ENCODE data around the gene WRNIP1. TPM values are rescaled to one million over a fixed set of nuclear protein-coding genes. Genes with fewer than 3 reads are reported as not detected.

Gene WRNIP1
- total RNA-seq, 1 donor from 2014 or later = 50.1 TPM

- intact Hi-C loops (cut with DNase I) = no loop called here
- Histone ChIP-seq H3K4me3 (no peak within 1 kb of the TSS), H3K27ac (no peak within 1 kb of the TSS), H3K4me1 (peaks cover 10% of the 10 kb centered on the region), H3K27me3 (no peaks in the 10 kb centered on the region), H3K36me3 (no peaks in the 10 kb centered on the region), H3K9me3 (no peaks in the 10 kb centered on the region)
- TF ChIP-seq CTCF (IDR thresholded peaks at IDR 0.05) (no peak), POLR2AphosphoS5 (IDR thresholded peaks at IDR 0.05; ENCODE audit: insufficient read depth in 1 of 2, low read depth in 1 of 2) (no peak), POLR2A (IDR thresholded peaks at IDR 0.05) (no peak)
- DNase-seq (ENCODE audit: extremely low spot score in 2 of 2) = no peak
These were observed 14.4 kb upstream of the WRNIP1 start, which contains the start of gene MYLK4 for GRCh38 chr6:2750832-2751231. MYLK4 (minus strand) TSS chr6:2750922; CDS start chr6:2749294, 1,628 bp downstream.

GRCh38 chr6:2751871-2752270 lies 13.3 kb upstream of the WRNIP1 start:
- intact Hi-C loops (cut with DNase I) = no loop called here

GRCh38 chr6:2752477-2753109 lies 12.6 kb upstream of the WRNIP1 start:
- intact Hi-C loops (cut with DNase I) = no loop called here
- no peaks in the 10 kb centered on the region for H3K9me3 ChIP-seq
- H3K4me1 ChIP-seq = peaks cover 10% of the 10 kb centered on the region
- no peaks in the 10 kb centered on the region for H3K36me3 ChIP-seq
- DNase-seq (ENCODE audit: extremely low spot score in 2 of 2) = no peak
- H3K4me3 ChIP-seq = no peak overlapping the region
- TF ChIP-seq CTCF (IDR thresholded peaks at IDR 0.05) = no peak
- no peak for TF ChIP-seq POLR2A (IDR thresholded peaks at IDR 0.05)
- no peak for TF ChIP-seq POLR2AphosphoS5 (IDR thresholded peaks at IDR 0.05; ENCODE audit: insufficient read depth in 1 of 2, low read depth in 1 of 2)
- no peak overlapping the region for H3K27ac ChIP-seq
- H3K27me3 ChIP-seq = no peaks in the 10 kb centered on the region

More at GRCh38 chr6:2751871-2752270, 13.3 kb upstream of the WRNIP1 start:
- Histone ChIP-seq H3K36me3 (no peaks in the 10 kb centered on the region), H3K27ac (no peak overlapping the region), H3K9me3 (no peaks in the 10 kb centered on the region), H3K4me3 (no peak overlapping the region), H3K27me3 (no peaks in the 10 kb centered on the region), H3K4me1 (peaks cover 10% of the 10 kb centered on the region)
- DNase-seq (ENCODE audit: extremely low spot score in 2 of 2) = no peak
- TF ChIP-seq POLR2A (IDR thresholded peaks at IDR 0.05) = no peak
- no peak for TF ChIP-seq CTCF (IDR thresholded peaks at IDR 0.05)
- no peak for TF ChIP-seq POLR2AphosphoS5 (IDR thresholded peaks at IDR 0.05; ENCODE audit: insufficient read depth in 1 of 2, low read depth in 1 of 2)

- Histone ChIP-seq H3K9me3 (no peaks in the 10 kb centered on the region), H3K27me3 (no peaks in the 10 kb centered on the region), H3K4me1 (peaks cover 10% of the 10 kb centered on the region), H3K27ac (no peak overlapping the region), H3K4me3 (no peak overlapping the region), H3K36me3 (no peaks in the 10 kb centered on the region)
- intact Hi-C loops (cut with DNase I) = no loop called here
- DNase-seq (ENCODE audit: extremely low spot score in 2 of 2) = no peak
- TF ChIP-seq POLR2AphosphoS5 (IDR thresholded peaks at IDR 0.05; ENCODE audit: insufficient read depth in 1 of 2, low read depth in 1 of 2) = no peak
- TF ChIP-seq POLR2A (IDR thresholded peaks at IDR 0.05) = no peak
- TF ChIP-seq CTCF (IDR thresholded peaks at IDR 0.05) = no peak
These were observed 12.1 kb upstream of the WRNIP1 start for GRCh38 chr6:2753110-2753489.

- peaks cover 10% of the 10 kb centered on the region for H3K4me1 ChIP-seq
- H3K27ac ChIP-seq = no peak overlapping the region
- intact Hi-C loops (cut with DNase I) = no loop called here
- H3K36me3 ChIP-seq = no peaks in the 10 kb centered on the region
- no peaks in the 10 kb centered on the region for H3K9me3 ChIP-seq
- DNase-seq (ENCODE audit: extremely low spot score in 2 of 2) = no peak
- H3K4me3 ChIP-seq = no peak overlapping the region
- TF ChIP-seq POLR2AphosphoS5 (IDR thresholded peaks at IDR 0.05; ENCODE audit: insufficient read depth in 1 of 2, low read depth in 1 of 2) (no peak), CTCF (IDR thresholded peaks at IDR 0.05) (no peak), POLR2A (IDR thresholded peaks at IDR 0.05) (no peak)
- H3K27me3 ChIP-seq = no peaks in the 10 kb centered on the region
These were observed 11.4 kb upstream of the WRNIP1 start for GRCh38 chr6:2753743-2754142.
